Right lung (tissue), 5 donors: Measurements from ENCODE around the gene DTNA. TPM values are rescaled to one million over a fixed set of nuclear protein-coding genes. Genes with fewer than 3 reads are reported as not detected.
"Not testable (repeated sequence)": the region's sequence is repeated elsewhere in the genome, so short reads cannot be mapped to it uniquely, and the experiment has no call there.

ENCODE experiments used
- DNase-seq, 2 donors: peaks; one replicate each; pipeline ENCODE4 v3.0.0-alpha.2; 2013
- polyA plus RNA-seq, 5 donors: library from polyadenylated mRNA; unstranded; fragments of 120-200 nt; gene quantifications; one replicate each; pipeline versions ENCODE4 v1.2.1 to v1.2.3, GENCODE V29; 2013; ENCODE audit warnings: inconsistent platforms in 1 of 5, low replicate concordance in 1 of 5; ENCODE audit not compliant: insufficient read length in 5 of 5, insufficient read depth in 1 of 5

The DTNA gene
- polyA plus RNA-seq, 5 donors: 6.6 to 12.4 (median 9.2) TPM

- no peak for DNase-seq
Measured at GRCh38 chr18:34893239-34893638, 183.1 kb downstream of the DTNA start.

- no peak for DNase-seq
Measured at GRCh38 chr18:34901299-34901698, 191.2 kb downstream of the DTNA start.

- no peak for DNase-seq
Measured at GRCh38 chr18:34904994-34905393, 194.9 kb downstream of the DTNA start.

GRCh38 chr18:34906985-34907384 is 196.9 kb downstream of the DTNA start:
- not testable (repeated sequence) for DNase-seq

- no peak for DNase-seq
Measured at GRCh38 chr18:34909637-34910364, 199.7 kb downstream of the DTNA start.

GRCh38 chr18:34911081-34911480 is 201.0 kb downstream of the DTNA start:
- no peak for DNase-seq

GRCh38 chr18:34911661-34912384 is 201.7 kb downstream of the DTNA start:
- peak; percentile 23 to 29 for DNase-seq

GRCh38 chr18:34913837-34914661 is 204.0 kb downstream of the DTNA start:
- peak; percentile 31 to 50 for DNase-seq

- DNase-seq: no peak
Measured at GRCh38 chr18:34915046-34915445, 204.9 kb downstream of the DTNA start.

- not testable (repeated sequence) for DNase-seq
Measured at GRCh38 chr18:34916539-34916938, 206.4 kb downstream of the DTNA start.

GRCh38 chr18:34918856-34919255 is 208.8 kb downstream of the DTNA start:
- no peak for DNase-seq

- DNase-seq: no peak
Measured at GRCh38 chr18:34921226-34921625, 211.1 kb downstream of the DTNA start.

GRCh38 chr18:34921811-34922385 is 211.8 kb downstream of the DTNA start:
- DNase-seq: no peak

- DNase-seq: not testable (repeated sequence)
Measured at GRCh38 chr18:34922594-34922993, 212.5 kb downstream of the DTNA start.

- DNase-seq: no peak
Measured at GRCh38 chr18:34923911-34924310, 213.8 kb downstream of the DTNA start.

GRCh38 chr18:34926683-34927082 is 216.6 kb downstream of the DTNA start:
- no peak for DNase-seq

- DNase-seq: no peak
Measured at GRCh38 chr18:34928088-34928753, 218.1 kb downstream of the DTNA start.

GRCh38 chr18:34928754-34929335 is 218.7 kb downstream of the DTNA start:
- no peak for DNase-seq

- DNase-seq: no peak
Measured at GRCh38 chr18:34929336-34929780, 219.3 kb downstream of the DTNA start.

GRCh38 chr18:34932363-34932762 is 222.3 kb downstream of the DTNA start:
- no peak for DNase-seq
